ENCODE data around the gene SPO11.
A peak's percentile ranks its signal among the peaks of the same experiment; 100 is the strongest.

SPO11 gene

GRCh38 chr20:57378107-57378506 is 48.5 kb downstream of the SPO11 start:
- no peak for DNase-seq

- no peak for DNase-seq
Observed at GRCh38 chr20:57378646-57379262, 49.2 kb downstream of the SPO11 start.

GRCh38 chr20:57379263-57379647 is 49.7 kb downstream of the SPO11 start:
- DNase-seq: no peak

- no peak for DNase-seq
Observed at GRCh38 chr20:57380081-57380750, 50.6 kb downstream of the SPO11 start.

GRCh38 chr20:57381596-57382503 is 52.2 kb downstream of the SPO11 start:
- DNase-seq: peak; percentile 88

DNA sequence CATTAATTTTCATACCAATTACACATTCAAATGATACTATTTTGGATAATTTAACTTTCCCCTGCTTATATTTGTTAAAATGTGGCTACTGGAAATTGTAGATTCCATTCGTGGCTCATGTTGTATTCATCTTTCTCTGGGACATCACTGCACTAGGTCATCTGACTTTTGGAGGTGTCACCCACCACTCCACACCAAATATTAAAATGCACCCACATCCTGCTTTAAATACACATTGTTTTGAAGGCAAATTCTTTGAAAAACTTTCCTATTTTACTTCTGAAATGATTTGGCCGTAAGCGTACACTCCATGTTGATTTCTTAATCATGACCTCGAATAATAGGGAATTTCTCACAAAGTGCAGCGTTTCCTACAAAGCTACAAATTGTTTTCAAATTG is 52.9 kb downstream of the SPO11 start:
- no peak for DNase-seq

GRCh38 chr20:57383447-57384347 is 54.1 kb downstream of the SPO11 start:
- no peak for DNase-seq

GRCh38 chr20:57384486-57384885 is 54.9 kb downstream of the SPO11 start:
- DNase-seq: no peak

DNA sequence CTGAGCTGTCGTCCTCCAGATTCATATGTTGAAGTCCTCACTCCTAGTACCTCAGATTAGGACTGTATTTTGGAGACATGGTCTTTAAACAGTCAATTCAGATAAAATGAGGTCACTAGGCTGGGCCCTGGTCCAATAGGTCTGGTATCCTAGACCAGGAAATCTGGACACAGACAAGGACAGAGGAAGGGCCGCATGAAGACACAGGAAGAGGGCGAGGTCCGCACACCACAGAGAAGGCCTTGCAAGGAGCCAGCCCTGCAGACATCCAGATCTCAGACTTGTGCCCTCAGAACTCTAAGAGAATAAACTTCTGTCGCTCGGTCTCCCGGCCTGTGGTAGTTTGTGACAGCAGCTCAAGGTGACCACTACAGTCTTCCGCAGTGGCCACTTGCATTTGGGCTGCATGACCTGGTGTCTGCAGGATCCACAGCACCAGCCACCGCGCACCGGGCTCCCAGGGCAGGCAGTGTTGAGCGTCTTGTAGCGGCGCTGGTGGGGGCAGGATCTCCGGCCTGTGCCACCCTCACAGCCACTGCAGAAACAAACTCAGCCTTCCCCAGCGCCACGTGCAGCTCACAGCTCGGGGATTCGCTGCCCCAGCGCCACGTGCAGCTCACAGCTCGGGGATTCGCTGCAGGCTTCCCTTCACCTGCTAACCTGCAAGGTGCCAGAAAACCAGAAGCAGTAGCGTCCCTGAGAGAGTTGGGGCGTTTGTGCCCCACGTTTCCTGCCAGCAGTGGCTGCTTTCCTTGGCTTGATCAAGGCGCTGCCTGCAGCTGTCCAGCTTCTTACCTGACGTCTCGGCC is 55.6 kb downstream of the SPO11 start:
- no peak for DNase-seq

- no peak for DNase-seq
Observed at GRCh38 chr20:57385940-57386339, 56.3 kb downstream of the SPO11 start.

DNA sequence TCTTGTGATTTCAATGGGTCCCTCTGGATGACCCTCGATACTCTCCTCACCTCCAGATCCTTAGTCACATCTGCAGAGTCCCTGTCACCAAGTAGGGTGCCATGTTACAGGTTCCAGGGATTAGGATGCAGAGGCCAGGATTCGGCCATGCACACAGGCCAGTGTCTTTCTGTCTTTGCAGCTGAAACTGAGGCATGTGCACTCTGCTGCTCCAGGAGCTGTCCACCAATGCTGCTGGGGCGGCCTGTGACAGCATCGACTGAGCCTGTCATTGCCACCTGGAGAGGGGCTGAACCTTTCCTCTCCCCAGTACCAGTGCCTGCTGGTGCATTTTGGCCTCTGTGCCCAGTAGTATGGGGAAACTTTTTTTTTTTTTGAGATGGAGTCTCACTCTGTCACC is 57.2 kb downstream of the SPO11 start:
- DNase-seq: no peak

DNA sequence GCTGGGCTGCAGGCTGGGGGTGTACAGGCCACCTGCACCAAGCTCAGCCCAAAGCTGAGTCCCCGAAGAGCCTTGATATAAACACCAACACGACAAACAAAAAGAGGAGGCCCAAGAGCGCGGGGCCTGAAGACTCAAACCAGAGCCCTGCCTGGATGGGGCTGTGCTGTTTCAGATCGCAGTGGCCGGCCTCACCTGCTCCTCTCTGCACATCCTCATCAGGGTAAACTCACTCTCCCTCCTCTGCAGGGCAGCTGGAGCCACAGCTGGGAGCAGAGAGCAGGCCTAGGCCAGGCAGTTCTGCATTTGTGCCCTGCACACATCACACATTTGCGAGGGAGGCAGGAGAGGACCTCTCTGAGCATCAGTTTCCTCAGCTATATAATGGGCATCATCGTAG is 57.9 kb downstream of the SPO11 start:
- no peak for DNase-seq

DNA sequence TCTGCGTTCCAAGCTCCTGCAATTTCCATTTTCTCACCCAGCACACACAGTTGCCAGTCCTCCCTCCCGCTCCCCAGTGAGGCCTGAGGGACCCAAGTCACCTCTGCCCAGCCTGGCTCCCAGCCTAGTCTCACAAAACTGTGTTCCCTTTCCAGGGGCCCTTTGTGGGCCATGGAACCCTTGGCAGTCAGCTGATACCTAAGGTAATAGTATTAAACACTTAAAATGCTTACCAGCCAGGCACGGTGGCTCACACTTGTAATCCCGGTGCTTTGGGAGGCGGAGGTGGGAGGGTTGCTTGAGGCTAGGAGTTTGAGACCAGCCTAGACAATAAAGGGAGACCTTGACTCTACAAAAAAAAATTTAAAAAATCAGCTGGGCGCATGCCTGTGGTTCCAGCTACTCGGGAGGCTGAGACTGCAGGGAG is 58.4 kb downstream of the SPO11 start:
- no peak for DNase-seq

DNA sequence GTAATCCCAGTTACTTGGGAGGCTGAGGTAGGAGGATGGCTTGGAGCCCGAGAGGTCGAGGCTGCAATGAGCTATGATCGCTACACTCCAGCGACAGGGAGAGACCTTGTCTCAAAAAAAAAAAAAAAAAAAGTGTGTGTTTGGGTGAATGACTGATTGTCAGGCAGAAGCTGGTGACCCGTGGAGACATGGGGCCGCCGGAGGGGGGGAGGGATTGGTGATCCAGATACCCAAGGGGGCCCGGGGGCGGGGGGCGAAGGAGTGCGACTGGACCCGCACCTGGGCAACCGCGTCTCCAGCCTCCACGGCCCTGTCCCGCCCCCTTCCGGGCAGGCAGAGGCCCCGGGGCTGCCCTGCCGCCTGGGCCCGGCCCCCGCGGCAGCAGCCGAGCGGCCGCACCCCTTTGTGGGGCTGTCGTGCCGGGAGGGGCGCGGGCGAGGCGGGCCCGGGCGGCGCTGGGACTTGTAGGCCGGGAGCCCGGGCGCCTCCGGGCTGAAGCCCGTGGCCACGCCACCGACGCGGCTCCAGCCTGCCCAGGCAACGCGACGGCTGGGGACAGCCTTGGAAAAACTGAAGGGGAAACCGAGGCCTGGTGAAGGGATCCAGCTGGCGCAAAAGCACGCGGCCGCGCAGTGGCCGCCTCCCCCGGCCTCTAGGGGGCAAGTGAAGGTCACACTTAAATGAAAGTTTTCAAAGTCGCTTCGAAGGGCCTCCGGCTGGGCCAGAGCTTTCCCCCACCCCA is 59.5 kb downstream of the SPO11 start:
- DNase-seq: peak; percentile 64

GRCh38 chr20:57389695-57390603 is 60.3 kb downstream of the SPO11 start:
- peak; percentile 77 for DNase-seq

GRCh38 chr20:57390604-57391438 is 61.2 kb downstream of the SPO11 start, which contains the start of gene RBM38:
RBM38 (plus strand) TSS chr20:57391396; CDS start chr20:57391582, 186 bp downstream.
- peak; percentile 74 for DNase-seq

- DNase-seq: peak; percentile 41
Observed at GRCh38 chr20:57391439-57392301, 62.1 kb downstream of the SPO11 start.

All from CD4-positive, alpha-beta T cell treated with Interleukin-10 for 1 hour (primary cell).